HepG2 (cell line): ENCODE data around the gene ANTXR1.

Experiments
- AFF4 ChIP-seq: sonication (generic); formaldehyde crosslinking; IDR thresholded peaks from 2 replicates; pipeline ENCODE4 v1.4.0; 2020; ENCODE audit warnings: missing genetic modification reagents
- CTCF ChIP-seq: sonication (generic); formaldehyde crosslinking; IDR thresholded peaks from 2 replicates; pipeline ENCODE4 v1.5.0; 2020; ENCODE audit warnings: mild to moderate bottlenecking, missing genetic modification reagents, moderate library complexity
- NR1H2 ChIP-seq: sonication (generic); formaldehyde crosslinking; IDR thresholded peaks from 2 replicates; pipeline ENCODE4 v1.8.1; 2022; ENCODE audit warnings: low read depth, missing genetic modification reagents, borderline replicate concordance
- PRDM10 ChIP-seq: sonication (generic); formaldehyde crosslinking; IDR thresholded peaks from 2 replicates; pipeline ENCODE4 v1.4.0; 2020; ENCODE audit warnings: low read depth, missing genetic modification reagents
- SMC3 ChIP-seq: IDR thresholded peaks from 2 replicates; pipeline ENCODE4 v1.6.1; 2011; ENCODE audit warnings: low read length, improper control_type of control experiment
- ZFX ChIP-seq: sonication (generic); formaldehyde crosslinking; IDR thresholded peaks from 2 replicates; pipeline ENCODE4 v1.4.0; 2020; ENCODE audit warnings: mild to moderate bottlenecking, low read depth, missing genetic modification reagents, moderate library complexity
- ZNF354B ChIP-seq: sonication (generic); formaldehyde crosslinking; IDR thresholded peaks from 2 replicates; pipeline ENCODE4 v1.8.0; 2022; ENCODE audit warnings: mild to moderate bottlenecking, missing genetic modification reagents
- ZNF710 ChIP-seq: sonication (generic); formaldehyde crosslinking; IDR thresholded peaks from 2 replicates; pipeline ENCODE4 v1.5.0; 2020; ENCODE audit warnings: mild to moderate bottlenecking, missing genetic modification reagents, borderline replicate concordance
- TF ChIP-seq, protein P1 (sequence below): sonication (generic); formaldehyde crosslinking; IDR thresholded peaks from 2 replicates; pipeline ENCODE4 v1.5.1; 2020; ENCODE audit warnings: mild to moderate bottlenecking, missing genetic modification reagents, moderate library complexity

GRCh38 chr2:69192176-69192945 is 179.4 kb downstream of the ANTXR1 start:
- TF ChIP-seq AFF4 (CRISPR knock-in tag), result no peak
- TF ChIP-seq ZNF354B, result no peak
- no peak for TF ChIP-seq NR1H2 (CRISPR knock-in tag)
- TF ChIP-seq, protein P1, sequence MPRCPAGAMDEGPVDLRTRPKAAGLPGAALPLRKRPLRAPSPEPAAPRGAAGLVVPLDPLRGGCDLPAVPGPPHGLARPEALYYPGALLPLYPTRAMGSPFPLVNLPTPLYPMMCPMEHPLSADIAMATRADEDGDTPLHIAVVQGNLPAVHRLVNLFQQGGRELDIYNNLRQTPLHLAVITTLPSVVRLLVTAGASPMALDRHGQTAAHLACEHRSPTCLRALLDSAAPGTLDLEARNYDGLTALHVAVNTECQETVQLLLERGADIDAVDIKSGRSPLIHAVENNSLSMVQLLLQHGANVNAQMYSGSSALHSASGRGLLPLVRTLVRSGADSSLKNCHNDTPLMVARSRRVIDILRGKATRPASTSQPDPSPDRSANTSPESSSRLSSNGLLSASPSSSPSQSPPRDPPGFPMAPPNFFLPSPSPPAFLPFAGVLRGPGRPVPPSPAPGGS (CRISPR knock-in tag), result no peak
- TF ChIP-seq CTCF (CRISPR knock-in tag), result no peak
- TF ChIP-seq PRDM10 (CRISPR knock-in tag), result no peak
- no peak for TF ChIP-seq ZFX (CRISPR knock-in tag)
- TF ChIP-seq SMC3, result no peak
- TF ChIP-seq ZNF710 (CRISPR knock-in tag), result no peak
